HG03060 (cell line): ENCODE results near the gene PDLIM1.

ENCODE experiments used
- ATAC-seq: cut with Tn5 transposase; IDR thresholded peaks from one replicate; pipeline ENCODE4 v1.9.1; 2021; ENCODE audit warnings: low read depth, moderate number of reproducible peaks; ENCODE audit not compliant: unreplicated experiment

PDLIM1 gene

DNA sequence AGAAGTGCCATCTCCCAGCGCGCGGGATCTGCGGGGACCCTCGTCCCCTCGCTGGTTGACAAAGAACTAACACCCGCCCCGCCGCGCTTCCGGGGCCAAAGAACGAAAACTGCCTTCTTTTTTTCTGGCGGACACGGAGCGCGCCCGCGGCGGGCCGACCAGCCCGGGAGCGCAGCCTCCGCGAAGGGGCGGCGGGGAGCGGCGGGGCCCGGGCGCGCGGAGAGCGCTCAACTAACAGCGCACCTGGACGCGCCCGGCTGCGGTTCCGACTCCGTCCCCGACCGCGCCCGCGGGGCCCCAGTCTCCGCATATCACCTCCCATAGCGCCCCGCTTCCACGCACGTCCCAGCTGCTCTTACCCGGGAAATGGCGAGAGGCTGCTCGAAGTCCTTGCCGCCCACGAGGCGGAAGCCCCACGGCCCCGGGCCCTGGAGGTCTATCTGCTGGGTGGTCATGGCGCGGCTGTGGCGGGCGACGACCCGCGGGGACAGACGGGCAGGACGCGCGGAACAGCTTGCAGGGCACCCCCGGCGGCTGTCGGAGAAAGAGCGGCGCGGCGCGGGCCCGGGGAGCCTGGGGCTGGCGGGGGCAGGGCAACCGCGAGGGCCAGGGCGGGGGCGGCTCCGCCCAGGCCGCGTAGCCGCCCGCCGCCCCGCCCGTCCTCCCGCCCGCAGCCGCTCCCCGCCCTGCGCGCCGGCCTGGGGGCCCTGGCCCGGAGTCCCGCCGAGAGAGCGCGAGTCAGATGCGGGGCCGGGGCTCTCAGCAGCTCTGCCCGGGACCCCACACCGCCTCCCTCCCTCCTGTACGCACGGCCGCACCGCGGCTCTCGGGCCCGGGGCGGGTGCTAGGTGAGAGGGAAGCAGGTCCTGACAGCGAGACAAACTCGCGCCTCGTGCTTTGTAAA lies at the start of gene PDLIM1:
TSS of gene PDLIM1 (minus strand) at position 543 of the 904 bp plus-strand sequence. CDS start at position 455, 88 bp downstream.
- ATAC-seq: no peak

DNA sequence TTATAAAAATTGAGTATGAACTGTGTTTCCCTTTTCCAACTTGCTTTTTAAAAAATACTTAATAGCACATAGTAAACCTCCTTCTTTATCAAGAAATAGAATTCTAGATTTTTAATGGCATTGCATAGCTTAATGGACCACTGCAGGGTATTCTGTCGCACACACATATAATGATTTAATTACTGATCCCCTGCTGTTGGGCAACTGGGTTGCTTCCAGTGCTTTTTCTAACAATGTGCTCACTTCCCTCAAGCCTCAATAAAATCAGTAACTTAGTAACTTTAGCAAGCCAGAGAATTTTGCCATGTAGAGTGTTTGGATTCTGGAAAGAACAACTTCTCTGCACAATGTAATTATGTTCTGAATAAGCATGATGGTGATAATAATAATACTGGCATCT lies 49.1 kb upstream of the PDLIM1 start:
- ATAC-seq: no peak

DNA sequence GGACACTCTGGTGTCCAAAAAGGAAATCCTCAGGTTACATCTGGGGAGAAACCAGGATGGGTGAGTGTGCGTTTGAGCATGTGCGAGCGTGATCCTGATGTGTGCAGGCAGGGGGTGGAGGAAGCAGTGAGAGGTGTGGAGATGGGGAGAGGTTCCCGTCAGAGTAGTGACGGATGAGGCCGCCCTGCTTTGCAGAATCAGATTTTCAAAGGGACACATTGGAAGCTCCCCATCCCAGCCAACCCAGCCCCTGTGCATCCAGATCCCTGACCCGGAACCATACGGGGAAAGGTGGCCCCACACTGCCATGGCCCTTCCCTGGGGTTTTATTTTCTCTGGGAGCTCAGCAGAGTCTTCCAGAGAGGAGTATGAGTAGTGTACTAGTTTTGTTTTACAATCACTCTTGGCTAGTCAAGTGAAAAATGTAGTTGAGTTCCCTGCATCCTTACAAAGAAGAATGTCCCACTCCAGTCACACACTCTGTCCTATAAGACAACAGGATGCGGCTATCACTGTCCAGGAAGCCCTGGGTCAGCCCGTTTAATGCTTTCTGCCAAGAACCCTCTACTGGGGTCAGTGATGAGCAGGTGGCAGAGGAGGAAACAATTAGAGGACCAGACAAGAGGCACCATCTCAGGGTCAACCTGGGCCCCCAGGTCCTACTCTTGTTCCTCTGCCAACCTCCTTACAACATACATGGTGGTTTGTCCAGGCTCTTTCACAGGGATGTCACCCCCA lies 46.8 kb upstream of the PDLIM1 start:
- no peak for ATAC-seq

- ATAC-seq: no peak
These were observed 45.9 kb upstream of the PDLIM1 start for GRCh38 chr10:95336702-95337101.

GRCh38 chr10:95335933-95336699 lies 45.3 kb upstream of the PDLIM1 start:
- ATAC-seq: no peak

DNA sequence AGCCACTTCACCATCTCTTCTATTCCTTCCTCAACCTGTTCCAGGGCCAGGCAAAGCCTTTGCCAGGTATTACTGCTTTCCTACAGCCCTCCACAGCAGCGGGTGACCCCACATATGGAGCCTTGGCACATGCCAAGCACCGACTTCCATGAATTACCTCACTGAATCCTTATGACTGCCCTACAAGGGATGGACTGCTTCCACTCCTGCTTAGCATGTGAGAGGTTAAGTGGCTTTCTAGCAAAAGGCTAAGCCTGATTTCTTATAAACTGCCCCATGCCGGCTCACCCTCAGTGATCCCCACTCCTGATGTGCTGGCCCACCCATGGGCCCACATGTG lies 44.0 kb upstream of the PDLIM1 start:
- no peak for ATAC-seq

GRCh38 chr10:95333997-95334804 lies 43.4 kb upstream of the PDLIM1 start:
- no peak for ATAC-seq

DNA sequence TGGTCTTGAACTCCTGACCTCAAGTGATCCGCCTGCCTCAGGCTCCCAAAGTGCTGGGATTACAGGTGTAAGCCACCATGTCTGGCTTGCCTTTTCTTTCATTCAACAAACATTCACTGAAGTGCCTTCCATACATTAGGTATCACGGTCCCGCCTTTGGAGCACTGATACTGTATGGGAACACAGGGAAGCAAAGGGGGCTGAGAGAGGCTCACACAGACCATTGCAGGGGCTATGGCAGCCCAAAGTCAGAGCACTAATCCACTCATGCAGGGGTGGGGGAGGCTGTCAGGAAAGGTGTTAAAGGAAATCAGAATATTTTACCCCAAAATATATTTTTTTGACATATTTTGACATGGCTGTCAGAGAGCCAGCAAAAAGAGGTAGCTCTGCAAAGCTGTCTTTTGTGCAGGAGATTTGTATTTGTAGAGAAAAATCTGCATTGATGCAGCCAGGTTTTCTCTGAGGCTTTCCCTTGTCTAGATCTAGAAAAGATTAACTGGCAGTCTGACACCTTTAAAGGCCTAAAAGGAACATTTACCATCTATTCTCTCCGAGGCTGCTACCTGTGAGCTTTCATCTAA lies 42.0 kb upstream of the PDLIM1 start:
- ATAC-seq: no peak

DNA sequence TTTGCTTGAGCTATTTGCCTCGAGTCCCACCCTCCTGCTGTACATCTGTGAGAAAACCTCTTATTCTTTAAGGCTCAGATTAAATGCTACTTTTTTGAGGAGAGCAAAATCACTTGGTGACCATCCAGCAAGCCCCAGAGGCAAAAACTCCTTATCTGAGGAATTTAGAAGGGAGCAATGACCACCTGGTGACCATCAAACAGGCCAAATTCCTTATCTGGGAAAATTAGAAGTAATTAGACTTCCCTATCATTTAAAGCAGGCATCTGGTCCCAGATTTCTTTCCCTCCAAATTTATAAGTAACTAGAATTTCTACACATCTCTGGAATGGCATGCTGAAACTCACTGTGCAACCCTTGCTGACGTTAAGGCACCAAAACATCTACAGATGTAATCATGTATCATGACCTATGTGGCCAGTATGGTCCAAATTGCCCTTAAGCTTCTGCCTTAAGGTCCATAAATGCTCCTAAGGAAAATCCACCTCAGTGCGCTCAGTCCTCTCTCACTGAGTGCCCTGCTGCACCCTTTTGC lies 40.9 kb upstream of the PDLIM1 start:
- ATAC-seq: no peak

GRCh38 chr10:95330966-95331453 lies 40.2 kb upstream of the PDLIM1 start:
- no peak for ATAC-seq

DNA sequence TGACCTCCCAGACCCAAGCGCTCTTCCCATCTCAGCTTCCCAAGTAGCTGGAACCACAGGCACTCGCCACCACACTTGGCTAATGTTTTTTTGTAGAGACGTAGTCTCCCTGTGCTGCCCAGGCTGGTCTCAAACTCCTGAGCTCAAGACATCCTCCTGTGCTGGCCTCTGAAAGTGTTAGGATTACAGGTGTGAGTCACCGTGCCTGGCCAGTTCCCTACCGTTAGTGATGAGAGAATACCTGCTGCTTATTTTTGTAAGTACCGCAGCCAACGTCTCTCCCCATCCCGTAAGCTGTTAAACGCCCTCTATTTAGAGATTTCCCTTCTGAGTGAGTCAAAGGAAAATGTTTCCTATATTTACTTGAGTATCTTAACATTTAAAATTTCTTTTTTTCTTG lies 38.5 kb upstream of the PDLIM1 start:
- ATAC-seq: no peak

GRCh38 chr10:95328013-95328412 lies 37.2 kb upstream of the PDLIM1 start:
- no peak for ATAC-seq

DNA sequence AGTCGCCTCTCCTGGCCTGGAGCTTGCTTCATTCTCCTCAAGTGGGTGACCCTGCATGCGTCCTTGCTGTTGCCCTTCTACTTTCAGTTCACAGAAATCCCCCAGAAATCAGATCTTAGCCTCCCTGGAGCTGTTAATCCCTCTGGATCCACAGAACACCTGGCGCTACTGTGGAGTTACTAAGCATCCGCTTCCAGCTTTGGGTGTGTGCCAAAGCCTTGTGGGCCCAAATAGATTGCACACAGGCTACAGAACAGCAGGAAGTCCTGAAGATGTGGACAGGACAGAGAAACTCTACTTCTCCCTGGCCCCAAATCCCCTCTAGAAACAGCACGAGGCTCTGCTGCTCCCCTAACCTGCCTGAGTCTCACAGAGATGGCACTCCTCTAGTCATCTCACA lies 36.6 kb upstream of the PDLIM1 start:
- ATAC-seq: no peak

DNA sequence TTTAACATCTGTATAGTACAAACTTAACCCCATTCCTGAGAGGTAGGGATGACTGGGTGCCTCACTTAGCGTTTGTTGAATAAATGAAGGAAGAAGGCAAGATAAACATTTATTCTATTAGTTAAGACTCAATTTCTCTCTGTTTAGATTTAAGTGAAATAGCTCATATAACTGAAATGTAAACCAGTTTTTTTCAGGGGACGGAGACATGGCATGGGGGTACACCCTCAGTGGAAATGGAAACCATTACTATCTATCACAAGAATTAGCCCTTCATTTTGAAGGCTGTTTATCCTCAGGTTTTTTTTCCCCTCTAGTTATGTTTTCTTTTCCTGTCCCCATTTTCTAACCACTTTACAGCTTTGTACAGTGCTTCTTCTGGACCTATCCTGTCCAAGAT lies 35.6 kb upstream of the PDLIM1 start:
- no peak for ATAC-seq

GRCh38 chr10:95325863-95326262 lies 35.1 kb upstream of the PDLIM1 start:
- ATAC-seq: no peak

DNA sequence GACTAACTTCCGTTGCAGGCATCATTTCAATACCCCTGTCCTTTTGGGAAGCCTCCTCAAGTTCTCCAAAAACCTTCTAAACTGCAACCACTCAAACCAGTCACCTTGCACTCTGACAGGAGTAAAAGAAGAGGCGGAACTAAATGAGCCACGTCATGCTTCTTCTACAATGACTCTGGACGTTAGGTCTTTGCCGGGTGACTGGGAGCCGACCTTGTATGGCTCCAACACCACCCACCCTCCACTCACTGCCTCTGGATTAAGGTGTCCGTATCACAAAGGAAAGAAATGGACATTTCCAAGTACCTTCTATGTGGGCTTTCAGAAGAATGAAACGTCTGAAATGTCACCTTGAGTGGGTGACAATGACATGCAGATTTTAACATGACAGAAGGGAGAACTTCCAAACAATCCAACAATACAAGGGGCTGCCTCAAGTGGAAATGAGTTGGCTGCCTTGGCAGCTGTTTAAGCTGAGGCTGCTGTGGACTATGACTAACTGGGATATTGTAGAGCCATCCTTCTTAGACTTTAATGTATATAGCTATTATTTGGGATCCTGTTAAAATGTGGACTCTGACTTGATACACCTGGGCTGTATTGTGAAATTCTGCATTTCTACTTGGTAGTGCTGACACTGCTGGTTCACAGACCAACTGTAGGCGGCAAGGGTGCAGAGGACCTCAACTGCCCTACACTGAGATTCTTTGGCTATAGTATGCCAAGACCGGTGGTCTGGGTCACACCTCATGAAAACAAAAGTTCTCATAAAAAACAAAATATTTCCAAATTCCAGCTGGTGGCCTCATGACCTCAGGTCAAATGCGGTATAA lies 33.8 kb upstream of the PDLIM1 start:
- ATAC-seq: no peak

DNA sequence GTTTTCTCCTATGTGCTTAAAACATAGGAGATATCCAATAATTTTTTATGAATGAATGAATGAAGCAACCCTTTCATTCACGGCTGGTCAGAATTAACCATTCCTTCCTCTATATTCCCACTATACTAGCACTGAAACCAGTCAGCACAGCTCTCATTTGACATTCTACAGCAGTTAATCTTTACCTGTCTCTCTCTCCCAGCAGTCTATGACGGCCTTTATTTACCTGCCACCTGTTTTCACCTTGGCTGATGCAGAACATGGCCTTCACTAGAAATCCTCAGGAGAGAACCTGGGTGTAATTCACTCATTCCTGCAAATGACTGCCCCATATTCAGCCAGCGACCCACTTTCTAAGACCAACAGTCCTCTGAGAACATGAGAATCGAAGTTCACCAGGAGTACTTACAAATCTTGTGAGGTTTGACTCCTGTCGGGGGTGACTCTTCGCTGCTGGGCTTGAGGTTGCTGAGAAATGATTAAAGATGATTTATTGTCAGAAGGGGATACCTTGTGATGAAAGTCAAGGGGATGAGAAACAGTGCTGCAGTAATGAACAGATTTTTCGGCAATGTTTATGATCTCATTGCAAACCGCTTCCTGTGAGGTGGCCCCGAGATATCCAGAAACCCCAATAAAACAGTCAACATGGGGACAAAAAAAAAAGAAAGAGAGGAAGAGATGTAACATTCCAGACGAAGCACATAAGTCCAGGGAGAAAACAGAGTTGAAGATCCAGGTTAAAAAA lies 30.9 kb upstream of the PDLIM1 start:
- no peak for ATAC-seq

DNA sequence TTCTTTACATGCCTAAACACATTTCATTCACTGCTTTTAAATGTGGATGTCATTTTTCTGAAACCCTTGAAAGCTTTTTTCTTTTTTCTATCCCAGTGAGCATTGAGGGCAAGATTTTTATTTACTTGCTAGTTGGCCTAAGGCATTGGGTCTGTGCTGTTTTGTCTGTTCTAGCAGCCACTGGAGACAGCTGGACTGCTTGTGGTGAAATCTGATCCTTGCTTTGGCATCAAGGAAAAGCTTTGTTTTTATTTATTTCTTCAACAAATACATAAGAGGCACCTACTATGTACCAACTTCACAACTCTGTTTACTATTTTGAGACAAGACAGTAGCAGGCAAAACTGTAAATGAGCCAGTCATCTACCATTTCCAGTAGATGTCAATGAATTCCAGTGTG lies 28.4 kb upstream of the PDLIM1 start:
- no peak for ATAC-seq
